OCI-LY3 (cell line): Measurements from ENCODE around the gene PDCD11.

Experiments
- H2AFZ ChIP-seq: fragments of 200-600, 300-600 bp; shearing (Covaris generic); 2 replicates; pipeline ENCODE4 v1.6.0; 2014; ENCODE audit warnings: antibody characterized with exemption, low read depth, low read length
- H3K27ac ChIP-seq: fragments of 200-600, 300-600 bp; sonication (generic); 2 replicates; pipeline ENCODE4 v1.5.1; 2014; ENCODE audit warnings: mild to moderate bottlenecking, low read length, moderate library complexity, mixed read lengths
- H3K27me3 ChIP-seq: fragments of 200-600, 300-600 bp; sonication (generic); 2 replicates; pipeline ENCODE4 v1.6.1; 2014; ENCODE audit warnings: low read depth, low read length, mixed read lengths
- H3K36me3 ChIP-seq: fragments of 200-600, 300-600 bp; sonication (generic); replicated peaks from 2 replicates; pipeline ENCODE3; 2014; ENCODE audit warnings: low read depth, low read length, mixed read lengths
- H3K4me1 ChIP-seq: fragments of 300-600, 200-600 bp; sonication (generic); 2 replicates; pipeline ENCODE4 v1.6.1; 2014; ENCODE audit warnings: low read length, mixed read lengths
- H3K4me2 ChIP-seq: fragments of 200-600, 300-600 bp; sonication (generic); 2 replicates; pipeline ENCODE4 v1.6.1; 2014; ENCODE audit warnings: low read length, mixed read lengths
- H3K4me3 ChIP-seq: fragments of 300-600, 200-600 bp; sonication (generic); 2 replicates; pipeline ENCODE4 v1.5.1; 2014; ENCODE audit warnings: antibody characterized with exemption, mild to moderate bottlenecking, low read length, moderate library complexity
- H3K79me2 ChIP-seq: fragments of 300-600, 200-600 bp; shearing (Covaris generic); 2 replicates; pipeline ENCODE4 v1.6.1; 2014; ENCODE audit warnings: mild to moderate bottlenecking, low read length, mixed read lengths
- H3K9ac ChIP-seq: fragments of 300-600, 200-600 bp; shearing (Covaris generic); 2 replicates; pipeline ENCODE4 v1.6.0; 2014; ENCODE audit warnings: mild to moderate bottlenecking, low read length, moderate library complexity
- H3K9me3 ChIP-seq: fragments of 200-600, 300-600 bp; shearing (Covaris generic); 2 replicates; pipeline ENCODE4 v1.6.1; 2014; ENCODE audit warnings: low read length, mixed read lengths; ENCODE audit not compliant: insufficient read depth
- H4K20me1 ChIP-seq: fragments of 200-600, 300-600 bp; sonication (generic); 2 replicates; pipeline ENCODE4 v1.6.1; 2016; ENCODE audit warnings: low read length, mixed read lengths; ENCODE audit not compliant: insufficient read depth
- CTCF ChIP-seq: fragments of 200-600, 300-600 bp; sonication (generic); IDR thresholded peaks from 2 replicates; pipeline ENCODE4 v1.5.1; 2014; ENCODE audit warnings: antibody characterized with exemption, low read length, low read depth
- EZH2phosphoT487 ChIP-seq: fragments of 200-600 bp; shearing (Covaris generic); IDR thresholded peaks from 2 replicates; pipeline ENCODE4 v1.6.1; 2018; ENCODE audit warnings: antibody characterized with exemption, mixed run types, low read depth

PDCD11 gene

GRCh38 chr10:103428989-103429643 lies 32.7 kb downstream of the PDCD11 start:
- H3K36me3 ChIP-seq, result peaks cover 34% of the 10 kb centered on the region
- H3K4me3 ChIP-seq, result no peak overlapping the region
- H3K9me3 ChIP-seq, result no peaks in the 10 kb centered on the region
- H3K9ac ChIP-seq, result no peak overlapping the region
- no peaks in the 10 kb centered on the region for H4K20me1 ChIP-seq
- TF ChIP-seq CTCF (no peak), EZH2phosphoT487 (no peak)
- H3K4me2 ChIP-seq, result no peak overlapping the region
- H3K27ac ChIP-seq, result no peak overlapping the region
- no peaks in the 10 kb centered on the region for H3K27me3 ChIP-seq
- H3K79me2 ChIP-seq, result no peaks in the 10 kb centered on the region
- no peaks in the 10 kb centered on the region for H3K4me1 ChIP-seq
- H2AFZ ChIP-seq, result no peak overlapping the region

- H3K9me3 ChIP-seq, result no peaks in the 10 kb centered on the region
- no peak overlapping the region for H3K27ac ChIP-seq
- H3K4me3 ChIP-seq, result no peak overlapping the region
- H3K79me2 ChIP-seq, result no peaks in the 10 kb centered on the region
- no peak overlapping the region for H3K9ac ChIP-seq
- H3K4me1 ChIP-seq, result no peaks in the 10 kb centered on the region
- H3K4me2 ChIP-seq, result no peak overlapping the region
- peaks cover 33% of the 10 kb centered on the region for H3K36me3 ChIP-seq
- H4K20me1 ChIP-seq, result no peaks in the 10 kb centered on the region
- TF ChIP-seq CTCF, result no peak
- TF ChIP-seq EZH2phosphoT487, result no peak
- no peak overlapping the region for H2AFZ ChIP-seq
- H3K27me3 ChIP-seq, result no peaks in the 10 kb centered on the region
Measured at GRCh38 chr10:103429647-103430046, 33.2 kb downstream of the PDCD11 start.

- Histone ChIP-seq H3K4me1 (no peaks in the 10 kb centered on the region), H3K27me3 (no peaks in the 10 kb centered on the region), H3K4me2 (no peak overlapping the region)
Measured at GRCh38 chr10:103431902-103432301, 35.5 kb downstream of the PDCD11 start.

GRCh38 chr10:103433858-103434257 lies 37.4 kb downstream of the PDCD11 start:
- Histone ChIP-seq H3K4me1 (no peaks in the 10 kb centered on the region), H2AFZ (no peak overlapping the region), H3K79me2 (no peaks in the 10 kb centered on the region), H3K9ac (no peak overlapping the region), H3K27ac (no peak overlapping the region), H3K4me3 (no peak overlapping the region), H3K27me3 (no peaks in the 10 kb centered on the region), H3K9me3 (no peaks in the 10 kb centered on the region), H3K4me2 (no peak overlapping the region), H4K20me1 (no peaks in the 10 kb centered on the region), H3K36me3 (peaks cover 17% of the 10 kb centered on the region)
- TF ChIP-seq CTCF, result no peak

More at GRCh38 chr10:103431902-103432301, 35.5 kb downstream of the PDCD11 start:
- Histone ChIP-seq H4K20me1 (no peaks in the 10 kb centered on the region), H3K36me3 (peaks cover 28% of the 10 kb centered on the region), H2AFZ (no peak overlapping the region), H3K9ac (no peak overlapping the region), H3K9me3 (no peaks in the 10 kb centered on the region), H3K79me2 (no peaks in the 10 kb centered on the region), H3K27ac (no peak overlapping the region), H3K4me3 (no peak overlapping the region)
- no peak for TF ChIP-seq CTCF
- no peak for TF ChIP-seq EZH2phosphoT487
